Testis (tissue), 2 donors: ENCODE results near the gene S100A10.

Source experiments
- CTCF ChIP-seq, 3 experiments: fragments of 450-650 bp in 2 of 3; fragments of 200-600 bp in 1 of 3; sonication (generic) in 1 of 3; IDR thresholded peaks; one replicate each; pipeline ENCODE4 v1.5.1; 2016 to 2019; ENCODE audit warnings: antibody characterized with exemption in 3 of 3, mild to moderate bottlenecking in 2 of 3, moderate library complexity in 1 of 3
- POLR2A ChIP-seq: fragments of 450-650 bp; IDR thresholded peaks from one replicate; pipeline ENCODE4 v1.6.1; 2017; ENCODE audit warnings: antibody characterized with exemption, mild to moderate bottlenecking, moderate library complexity

GRCh38 chr1:151991663-151992302 lies 1.9 kb downstream of the S100A10 start:
- TF ChIP-seq CTCF (IDR thresholded peaks at IDR 0.05) (no peak), POLR2A (no peak)
